ENCODE data around the gene FAH. TPM values are rescaled to one million over a fixed set of nuclear protein-coding genes. Genes with fewer than 3 reads are reported as not detected.

FAH gene
- total and polyA plus RNA-seq, 9 of the 15 experiments (the other 6 are each of a cell fraction or from before 2014, with no cell fraction given), result 66.8 to 310 (median 103) TPM

DNA sequence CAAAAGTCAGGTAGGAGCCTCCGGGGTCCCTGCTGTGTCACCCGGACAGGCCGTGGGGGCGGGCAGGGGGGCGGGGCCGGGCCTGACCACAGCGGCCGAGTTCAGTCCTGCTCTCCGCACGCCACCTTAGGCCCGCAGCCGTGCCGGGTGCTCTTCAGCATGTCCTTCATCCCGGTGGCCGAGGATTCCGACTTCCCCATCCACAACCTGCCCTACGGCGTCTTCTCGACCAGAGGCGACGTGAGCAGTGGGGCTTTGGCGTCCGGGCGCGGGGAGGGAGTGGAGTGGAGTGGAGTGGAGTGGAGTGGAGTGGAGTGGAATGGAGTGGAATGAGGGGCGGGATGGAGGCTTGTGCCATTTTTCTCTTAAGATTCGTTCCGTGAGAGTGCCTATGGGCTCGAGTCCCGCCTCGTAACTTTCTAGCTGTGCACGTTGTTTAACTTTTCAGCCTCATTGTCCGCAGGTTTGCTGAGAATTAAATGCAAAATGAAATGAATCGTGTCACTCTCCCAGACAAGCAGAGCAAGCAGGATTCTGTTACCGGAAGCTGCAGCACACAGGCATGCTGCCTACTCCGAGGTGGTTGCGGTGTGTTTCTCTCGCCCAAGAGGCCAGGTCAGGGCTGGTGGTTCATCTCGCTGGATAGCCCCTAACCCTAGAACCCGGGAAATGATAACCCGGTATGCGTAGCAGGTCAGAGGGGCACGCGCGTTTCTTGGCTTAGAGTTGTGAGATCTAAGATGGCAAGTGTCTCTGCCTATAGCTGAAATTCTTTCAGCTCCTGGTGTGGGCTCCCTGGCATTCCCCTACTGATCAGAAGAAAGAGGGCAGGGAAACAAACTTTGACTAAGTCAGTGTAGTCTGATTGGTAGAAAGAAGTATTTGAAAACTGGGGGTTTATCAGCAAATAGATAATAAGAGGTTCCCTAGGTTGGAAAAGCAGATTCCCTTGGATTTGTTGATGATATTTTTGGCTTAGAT is at the start of gene FAH (continued):
- peak; percentile 58; the same call in 1 of the 2 replicates for TF ChIP-seq AFF4 (CRISPR knock-in tag; IDR thresholded peaks at IDR 0.05)
- TF ChIP-seq EP400 (IDR thresholded peaks at IDR 0.05), result peak; percentile 48; the same call in 1 of the 2 replicates
- TF ChIP-seq SMARCE1 (IDR thresholded peaks at IDR 0.05), result 0 out of 2 replicates have a peak, but pooled peaks have one; percentile 27
- peak; percentile 83 for TF ChIP-seq SP1 (CRISPR knock-in tag; IDR thresholded peaks at IDR 0.05)

DNA sequence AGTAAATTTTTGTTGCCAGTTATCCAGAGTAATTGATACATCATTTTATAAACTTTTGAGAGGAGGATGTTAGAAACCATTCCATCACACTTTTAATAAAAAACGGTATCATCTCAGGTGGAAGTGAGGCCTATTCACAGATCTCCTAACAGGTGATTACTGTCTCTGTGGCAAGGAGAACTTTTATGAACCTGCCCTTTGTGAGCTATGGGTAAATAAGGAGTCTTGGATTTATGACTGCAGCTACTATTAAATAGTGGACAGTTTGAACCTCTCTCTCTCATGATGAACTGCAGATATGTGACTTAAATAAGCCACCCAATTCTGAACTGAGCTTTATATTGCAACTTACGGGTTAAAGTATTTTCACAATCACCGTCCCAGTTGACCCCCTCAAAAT is 47.6 kb upstream of the FAH start:
- Histone ChIP-seq H3K9me3 (replicated peaks; ENCODE audit: control insufficient read depth, insufficient read depth, low read depth, low read length) (no peaks in the 10 kb centered on the region), H4K20me1 (replicated peaks; ENCODE audit: control insufficient read depth, insufficient read depth, low read length) (no peaks in the 10 kb centered on the region), H2AFZ (ENCODE audit: low read depth, low read length) (no peak overlapping the region), H3K4me3 (no peak overlapping the region), H3K79me2 (ENCODE audit: control insufficient read depth, insufficient read depth, low read length) (peaks cover 68% of the 10 kb centered on the region), H3K4me2 (ENCODE audit: insufficient read depth, low read length) (no peak overlapping the region), H3K36me3 (ENCODE audit: control insufficient read depth, insufficient read depth, low read length) (peaks cover 7% of the 10 kb centered on the region), H3K27ac (ENCODE audit: extremely low read depth, low read depth, low read length) (no peak overlapping the region), H3K4me1 (replicated peaks in 1 of 2; ENCODE audit: control insufficient read depth in 2 of 2, insufficient read depth in 2 of 2, low read length in 2 of 2) (peaks cover 0 to 8% of the 10 kb centered on the region in 2 experiments; a peak in 2 of 5 replicates), H3K9me1 (ENCODE audit: control insufficient read depth, insufficient read depth, low read length) (no peaks in the 10 kb centered on the region), H3K9ac (ENCODE audit: insufficient read depth in 1 of 2, low read depth in 2 of 2, low read length in 2 of 2) (no peak overlapping the region), H3K27me3 (ENCODE audit: control insufficient read depth in 2 of 2, insufficient read depth in 2 of 2, low read length in 2 of 2) (no peaks in the 10 kb centered on the region)
- ChIA-PET POLR2A (no interaction called here), CTCF (ENCODE audit: low intra/inter-chr PET ratio) (interaction anchor here (0.6 kb wide), 1 partner anchor 36 kb away, joined by 3 read pairs; no protein-coding TSS in a partner anchor)
- no peak for DNase-seq (ENCODE audit: extremely low read depth in 1 of 4, low spot score in 3 of 4)
- no TSS peak for BruUV-seq (replicated peaks)
- no peak for TF ChIP-seq YBX1 (IDR thresholded peaks at IDR 0.05)
- ATAC-seq, result no peak
- intact Hi-C loops (cut with micrococcal nuclease) (no loop called here), in situ Hi-C loops (cut with MboI) (no loop called here)
- FAIRE-seq, result no peak
- 52% methylated on average over 3 of the region's 3 CpGs for WGBS (ENCODE audit: insufficient coverage, low coverage, missing lambda C conversion rate)

Measured in K562 (cell line).